IMR-90 (cell line): ENCODE data around the gene DCC. TPM values are rescaled to one million over a fixed set of nuclear protein-coding genes. Genes with fewer than 3 reads are reported as not detected.

ENCODE experiments used
- ATAC-seq: fragments of 200-7000 bp; cut with Tn5 transposase; 2 replicates; pipeline ENCODE4 v1.9.1; 2020; ENCODE audit warnings: low read depth, mild to moderate bottlenecking, moderate library complexity
- BruUV-seq: library from RNA; stranded (reverse); fragments of 400-500 nt; replicated peaks from 2 replicates; lab custom pipeline; 2021; lab: Mats Ljungman, UMichigan
- CTCF ChIA-PET: fragments of 300-600 bp; formaldehyde crosslinking; extraction: SDS; loops from one replicate; lab custom pipeline; 2021; ENCODE audit warnings: antibody characterized with exemption; lab: Yijun Ruan, JAX
- POLR2A ChIA-PET: fragments of 300-600 bp; sonication (Branson Sonifier 250); formaldehyde crosslinking; loops from one replicate; lab custom pipeline; 2022; ENCODE audit warnings: antibody characterized with exemption; ENCODE audit not compliant: unreplicated experiment; lab: Charles Lee
- DNase-seq: peaks from one replicate; pipeline ENCODE4 v3.0.0; 2013
- H2AFZ ChIP-seq: replicated peaks from 2 replicates; pipeline ENCODE3; 2013; ENCODE audit warnings: low read length, mild to moderate bottlenecking; ENCODE audit not compliant: poor library complexity
- H2AK5ac ChIP-seq: 2 replicates; pipeline ENCODE4 v1.6.1; 2013; ENCODE audit warnings: low read depth, low read length, inconsistent platforms
- H2AK9ac ChIP-seq: replicated peaks from 2 replicates; pipeline ENCODE3; 2013; ENCODE audit warnings: mild to moderate bottlenecking, low read depth, low read length, moderate library complexity; ENCODE audit not compliant: poor library complexity
- H2BK120ac ChIP-seq: 2 replicates; pipeline ENCODE4 v1.6.1; 2013; ENCODE audit warnings: low read depth, low read length, inconsistent platforms
- H2BK15ac ChIP-seq: 3 replicates; pipeline ENCODE4 v1.6.1; 2013; ENCODE audit warnings: low read depth, low read length, inconsistent platforms
- H2BK20ac ChIP-seq: 2 replicates; pipeline ENCODE4 v1.6.1; 2013; ENCODE audit warnings: low read depth, mild to moderate bottlenecking, inconsistent platforms, low read length, moderate library complexity
- H2BK5ac ChIP-seq: 2 replicates; pipeline ENCODE4 v1.6.1; 2013; ENCODE audit warnings: mild to moderate bottlenecking, low read depth, low read length, inconsistent platforms; ENCODE audit not compliant: poor library complexity, severe bottlenecking
- H3K14ac ChIP-seq: replicated peaks from 2 replicates; pipeline ENCODE4 v1.6.1; 2013; ENCODE audit warnings: low read depth, low read length, inconsistent platforms
- H3K18ac ChIP-seq: 2 replicates; pipeline ENCODE4 v1.6.1; 2013; ENCODE audit warnings: low read depth, low read length, control low read depth
- H3K23ac ChIP-seq: 2 replicates; pipeline ENCODE4 v1.6.1; 2013; ENCODE audit warnings: low read depth, low read length, inconsistent platforms
- H3K27ac ChIP-seq: 2 replicates; pipeline ENCODE4 v1.5.1; 2013; ENCODE audit warnings: mild to moderate bottlenecking, control low read depth, low read length; ENCODE audit not compliant: insufficient read depth
- H3K27me3 ChIP-seq: 2 replicates; pipeline ENCODE4 v1.6.1; 2013; ENCODE audit warnings: low read length; ENCODE audit not compliant: control insufficient read depth, insufficient read depth
- H3K36me3 ChIP-seq: 2 replicates; pipeline ENCODE4 v1.6.1; 2013; ENCODE audit warnings: low read length, mixed read lengths; ENCODE audit not compliant: control insufficient read depth, insufficient read depth
- H3K4ac ChIP-seq: 2 replicates; pipeline ENCODE4 v1.6.1; 2013; ENCODE audit warnings: low read depth, low read length, inconsistent platforms
- H3K4me1 ChIP-seq: 2 replicates; pipeline ENCODE4 v1.6.1; 2013; ENCODE audit warnings: low read length, mixed read lengths; ENCODE audit not compliant: control insufficient read depth, insufficient read depth
- H3K4me2 ChIP-seq: 2 replicates; pipeline ENCODE4 v1.6.1; 2013; ENCODE audit warnings: low read depth, mild to moderate bottlenecking, control low read depth, low read length, moderate library complexity
- H3K4me3 ChIP-seq: 2 replicates; pipeline ENCODE4 v1.5.1; 2013; ENCODE audit warnings: low read depth, mild to moderate bottlenecking, control low read depth, low read length, moderate library complexity; ENCODE audit not compliant: insufficient read depth
- H3K56ac ChIP-seq: 2 replicates; pipeline ENCODE4 v1.6.1; 2013; ENCODE audit warnings: low read length, inconsistent platforms; ENCODE audit not compliant: insufficient read depth; ENCODE audit errors: extremely low read depth
- H3K79me1 ChIP-seq, 2 experiments: 2 replicates each; pipeline ENCODE4 v1.6.1; 2013; ENCODE audit warnings: low read length in 2 of 2, inconsistent platforms in 1 of 2, low read depth in 1 of 2
- H3K9ac ChIP-seq: 2 replicates; pipeline ENCODE4 v1.6.1; 2013; ENCODE audit warnings: low read depth, low read length, control low read depth
- H3K9me1 ChIP-seq: 2 replicates; pipeline ENCODE4 v1.6.1; 2013; ENCODE audit warnings: low read length, inconsistent platforms; ENCODE audit not compliant: insufficient read depth
- H3K9me3 ChIP-seq: 2 replicates; pipeline ENCODE4 v1.6.1; 2013; ENCODE audit warnings: low read length; ENCODE audit not compliant: control insufficient read depth, insufficient read depth
- H4K20me1 ChIP-seq: 2 replicates; pipeline ENCODE4 v1.6.1; 2013; ENCODE audit warnings: low read length, inconsistent platforms; ENCODE audit not compliant: insufficient read depth
- H4K5ac ChIP-seq: 2 replicates; pipeline ENCODE4 v1.6.1; 2013; ENCODE audit warnings: mild to moderate bottlenecking, low read depth, low read length, control low read depth
- H4K8ac ChIP-seq, 2 experiments: 2 replicates each; pipeline ENCODE4 v1.6.1; 2013; ENCODE audit warnings: low read depth in 2 of 2, low read length in 2 of 2, control low read depth in 1 of 2, inconsistent platforms in 1 of 2
- H4K91ac ChIP-seq: 2 replicates; pipeline ENCODE4 v1.6.1; 2013; ENCODE audit warnings: low read depth, low read length, inconsistent platforms; ENCODE audit not compliant: insufficient read depth
- BHLHE40 ChIP-seq: fragments of 150-350 bp; IDR thresholded peaks from 2 replicates; pipeline ENCODE4 v1.6.1; 2016; ENCODE audit warnings: mild to moderate bottlenecking, low read depth, low read length
- CEBPB ChIP-seq: IDR thresholded peaks from 2 replicates; pipeline ENCODE4 v1.6.1; 2012; ENCODE audit warnings: low read depth, low read length, improper control_type of control experiment
- CHD1 ChIP-seq: IDR thresholded peaks from 2 replicates; pipeline ENCODE4 v1.6.1; 2012; ENCODE audit warnings: low read depth, low read length, improper control_type of control experiment
- CTCF ChIP-seq: conservative IDR thresholded peaks from 2 replicates; pipeline ENCODE4 v1.5.1; 2012; ENCODE audit warnings: mild to moderate bottlenecking, low read depth, low read length, improper control_type of control experiment
- ELK1 ChIP-seq: fragments of 150-350 bp; IDR thresholded peaks from 2 replicates; pipeline ENCODE4 v1.6.1; 2016; ENCODE audit warnings: low read depth, mild to moderate bottlenecking, low read length, moderate library complexity, borderline replicate concordance
- FOS ChIP-seq: fragments of 150-350 bp; IDR thresholded peaks from 2 replicates; pipeline ENCODE4 v1.6.1; 2016; ENCODE audit warnings: low read depth, low read length
- MAFK ChIP-seq: IDR thresholded peaks from 2 replicates; pipeline ENCODE4 v1.6.1; 2012; ENCODE audit warnings: low read depth, low read length, improper control_type of control experiment
- MAZ ChIP-seq: IDR thresholded peaks from 2 replicates; pipeline ENCODE4 v1.6.1; 2012; ENCODE audit warnings: low read depth, mild to moderate bottlenecking, low read length, improper control_type of control experiment, moderate library complexity, borderline replicate concordance
- POLR2A ChIP-seq: IDR thresholded peaks from 2 replicates; pipeline ENCODE4 v1.6.1; 2012; ENCODE audit warnings: mild to moderate bottlenecking, low read depth, low read length
- RAD21 ChIP-seq: IDR thresholded peaks from 2 replicates; pipeline ENCODE4 v1.6.1; 2012; ENCODE audit warnings: low read length, improper control_type of control experiment
- RCOR1 ChIP-seq: IDR thresholded peaks from 2 replicates; pipeline ENCODE4 v1.6.1; 2012; ENCODE audit warnings: mild to moderate bottlenecking, low read length, improper control_type of control experiment; ENCODE audit not compliant: insufficient replicate concordance
- RFX5 ChIP-seq: IDR thresholded peaks from 2 replicates; pipeline ENCODE4 v1.8.0; 2012; ENCODE audit warnings: low read depth, mild to moderate bottlenecking, low read length, moderate library complexity
- SMC3 ChIP-seq: fragments of 150-350 bp; IDR thresholded peaks from 2 replicates; pipeline ENCODE4 v1.6.1; 2016; ENCODE audit warnings: low read depth, mild to moderate bottlenecking, antibody characterized with exemption, low read length, moderate library complexity
- dilution Hi-C: fragments of 300-500 bp; cut with HindIII; formaldehyde crosslinking; loops from one replicate; pipeline ENCODE4 v1.14.3; 2018; ENCODE audit warnings: low sequenced_read_pairs; ENCODE audit not compliant: unreplicated experiment
- in situ Hi-C: fragments of 300-500 bp; cut with MboI; formaldehyde crosslinking; loops from 3 replicates; pipeline ENCODE4 v1.14.3; 2019; ENCODE audit warnings: low sequenced_read_pairs, inconsistent platforms, mixed read lengths
- intact Hi-C: fragments of 100-400 bp; cut with micrococcal nuclease; formaldehyde crosslinking; loops from 2 replicates; pipeline ENCODE4 v1.10.0; 2022
- polyA plus RNA-seq, 3 experiments: library from polyadenylated mRNA; depleted of rRNA; stranded (reverse); fragments of >200 nt; gene quantifications; 2 replicates each; pipeline ENCODE4 v1.2.3, GENCODE V29; 2012; ENCODE audit warnings: low replicate concordance in 1 of 3
- total RNA-seq: library from RNA; depleted of rRNA; stranded (reverse); fragments of >200 nt; gene quantifications from 2 replicates; pipeline ENCODE4 v1.2.3, GENCODE V29; 2012

The DCC gene
- total and polyA plus RNA-seq, 2 of the 4 experiments (the other 2 are of a cell fraction) = 0.31 to 0.54 TPM

GRCh38 chr18:52441794-52442193 lies 101.8 kb downstream of the DCC start:
- H4K91ac ChIP-seq = no peak overlapping the region
- no peaks in the 10 kb centered on the region for H3K79me1 ChIP-seq
- ATAC-seq (no peak), DNase-seq (no peak)
- no TSS peak for BruUV-seq
- in situ Hi-C loops = no loop called here
- intact Hi-C loops = no loop called here
- H2BK120ac ChIP-seq = no peak overlapping the region
- TF ChIP-seq SMC3 (no peak), CEBPB (no peak), ELK1 (no peak), BHLHE40 (no peak), MAFK (no peak), FOS (no peak), CHD1 (no peak), RFX5 (no peak), CTCF (no peak), RAD21 (no peak), MAZ (no peak), RCOR1 (no peak), POLR2A (no peak)
- no peak overlapping the region for H3K18ac ChIP-seq
- H2BK15ac ChIP-seq = no peak overlapping the region
- H3K23ac ChIP-seq = no peak overlapping the region
- no peaks in the 10 kb centered on the region for H3K27me3 ChIP-seq
- H2BK20ac ChIP-seq = no peak overlapping the region
- H3K56ac ChIP-seq = no peak overlapping the region
- no peak overlapping the region for H3K9ac ChIP-seq
- no peak overlapping the region for H3K4me2 ChIP-seq
- H3K4me1 ChIP-seq = no peaks in the 10 kb centered on the region
- H3K9me3 ChIP-seq = peaks cover 7% of the 10 kb centered on the region
- no peak overlapping the region for H3K27ac ChIP-seq
- no peak overlapping the region for H3K4ac ChIP-seq
- H2AK5ac ChIP-seq = no peak overlapping the region
- H2BK5ac ChIP-seq = no peak overlapping the region
- H4K20me1 ChIP-seq = no peaks in the 10 kb centered on the region
- H3K36me3 ChIP-seq = no peaks in the 10 kb centered on the region
- no peaks in the 10 kb centered on the region for H3K9me1 ChIP-seq
- no peak overlapping the region for H4K8ac ChIP-seq
- ChIA-PET POLR2A (no interaction called here), CTCF (no interaction called here)
- dilution Hi-C loops = no loop called here
- H3K4me3 ChIP-seq = no peak overlapping the region
- no peak overlapping the region for H2AFZ ChIP-seq
- no peak overlapping the region for H2AK9ac ChIP-seq
- H3K14ac ChIP-seq = no peak overlapping the region
- H4K5ac ChIP-seq = no peak overlapping the region
